Measurements from ENCODE around the gene AFAP1L1.
A peak's percentile ranks its signal among the peaks of the same experiment; 100 is the strongest.

The AFAP1L1 gene

GRCh38 chr5:149278451-149279210 is 7.0 kb downstream of the AFAP1L1 start:
- Mint-ChIP-seq H3K4me1 (peaks cover 22% of the 10 kb centered on the region), H3K27ac (no peak overlapping the region), H3K27me3 (ENCODE audit: low read depth, poor library complexity) (peaks cover 11% of the 10 kb centered on the region), H3K36me3 (ENCODE audit: low read depth) (no peaks in the 10 kb centered on the region), H3K4me3 (no peak overlapping the region), H3K9me3 (no peaks in the 10 kb centered on the region)
- DNase-seq: no peak
- TF ChIP-seq CTCF (IDR thresholded peaks at IDR 0.05): no peak

GRCh38 chr5:149279661-149280060 is 8.0 kb downstream of the AFAP1L1 start:
- no peak for TF ChIP-seq CTCF (IDR thresholded peaks at IDR 0.05)
- Mint-ChIP-seq H3K4me1 (peaks cover 26% of the 10 kb centered on the region), H3K27ac (no peak overlapping the region), H3K36me3 (ENCODE audit: low read depth) (no peaks in the 10 kb centered on the region), H3K4me3 (no peak overlapping the region), H3K27me3 (ENCODE audit: low read depth, poor library complexity) (peaks cover 14% of the 10 kb centered on the region), H3K9me3 (no peaks in the 10 kb centered on the region)
- no peak for DNase-seq

GRCh38 chr5:149280124-149280523 is 8.5 kb downstream of the AFAP1L1 start:
- no peak for DNase-seq
- peaks cover 26% of the 10 kb centered on the region for H3K4me1 Mint-ChIP-seq
- TF ChIP-seq CTCF (IDR thresholded peaks at IDR 0.05): no peak

GRCh38 chr5:149280802-149281201 is 9.1 kb downstream of the AFAP1L1 start:
- no peak for TF ChIP-seq CTCF (IDR thresholded peaks at IDR 0.05)
- no peak overlapping the region for H3K4me3 Mint-ChIP-seq
- no peak overlapping the region for H3K27ac Mint-ChIP-seq
- no peaks in the 10 kb centered on the region for H3K36me3 Mint-ChIP-seq (ENCODE audit: low read depth)
- no peaks in the 10 kb centered on the region for H3K9me3 Mint-ChIP-seq
- peaks cover 26% of the 10 kb centered on the region for H3K4me1 Mint-ChIP-seq
- no peak for DNase-seq
- H3K27me3 Mint-ChIP-seq (ENCODE audit: low read depth, poor library complexity): peaks cover 16% of the 10 kb centered on the region

More at GRCh38 chr5:149280124-149280523, 8.5 kb downstream of the AFAP1L1 start:
- H3K27ac Mint-ChIP-seq: no peak overlapping the region
- H3K27me3 Mint-ChIP-seq (ENCODE audit: low read depth, poor library complexity): peaks cover 14% of the 10 kb centered on the region
- no peak overlapping the region for H3K4me3 Mint-ChIP-seq
- H3K36me3 Mint-ChIP-seq (ENCODE audit: low read depth): no peaks in the 10 kb centered on the region
- no peaks in the 10 kb centered on the region for H3K9me3 Mint-ChIP-seq

- H3K27me3 Mint-ChIP-seq (ENCODE audit: low read depth, poor library complexity): peaks cover 15% of the 10 kb centered on the region
- H3K36me3 Mint-ChIP-seq (ENCODE audit: low read depth): no peaks in the 10 kb centered on the region
- no peak overlapping the region for H3K4me3 Mint-ChIP-seq
- no peak for TF ChIP-seq CTCF (IDR thresholded peaks at IDR 0.05)
- H3K9me3 Mint-ChIP-seq: no peaks in the 10 kb centered on the region
- no peak for DNase-seq
- peaks cover 26% of the 10 kb centered on the region for H3K4me1 Mint-ChIP-seq
- H3K27ac Mint-ChIP-seq: peak overlapping the region; percentile 58
These were observed 10.6 kb downstream of the AFAP1L1 start for GRCh38 chr5:149282027-149282965.

All from nephron progenitor cell (in vitro differentiated cells).